DOHH2 (cell line): Measurements from ENCODE around the gene UBE2G1.

Source experiments
- CTCF ChIP-seq: fragments of 200-600 bp; sonication (generic); IDR thresholded peaks from one replicate; pipeline ENCODE4 v1.5.1; 2014; ENCODE audit warnings: antibody characterized with exemption, mild to moderate bottlenecking, low read depth, low read length; ENCODE audit not compliant: poor library complexity, severe bottlenecking
- EZH2phosphoT487 ChIP-seq: fragments of 200-600 bp; sonication (generic); IDR thresholded peaks from 2 replicates; pipeline ENCODE4 v1.6.1; 2017; ENCODE audit warnings: borderline replicate concordance, mild to moderate bottlenecking, antibody characterized with exemption, low read length, moderate library complexity, mixed read lengths

- TF ChIP-seq CTCF, result no peak
- no peak for TF ChIP-seq EZH2phosphoT487
These were observed 23.9 kb downstream of the UBE2G1 start for GRCh38 chr17:4342535-4342934.
